CD4-positive, alpha-beta T cell treated with Interleukin-10 for 1 hour (primary cell): Measurements from ENCODE around the gene TRMU.
"Not testable (repeated sequence)": the region's sequence is repeated elsewhere in the genome, so short reads cannot be mapped to it uniquely, and the experiment has no call there.

Experiments
- DNase-seq: peaks from one replicate; pipeline ENCODE4 v3.0.0-alpha.2; 2020

Gene TRMU

DNA sequence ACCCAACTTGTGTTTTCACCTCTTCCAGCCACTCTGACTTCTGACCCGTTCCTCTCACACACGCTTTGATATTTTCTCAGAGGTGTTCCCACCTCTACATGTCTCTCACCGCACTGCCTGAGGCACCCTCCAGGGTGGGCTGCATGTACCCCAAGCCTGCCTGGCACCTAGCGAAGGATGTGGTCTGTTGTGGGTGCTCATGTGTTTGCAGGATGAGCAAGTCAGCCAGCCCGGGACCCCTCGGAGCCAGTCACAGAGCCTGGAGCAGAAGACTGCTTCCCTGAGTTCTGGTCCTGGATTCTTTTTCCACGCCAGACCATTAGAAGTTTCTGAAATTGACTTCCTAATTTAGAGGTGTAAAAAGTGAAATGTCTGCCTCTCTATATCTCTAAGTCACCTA lies 35.0 kb upstream of the TRMU start:
- no peak for DNase-seq

DNA sequence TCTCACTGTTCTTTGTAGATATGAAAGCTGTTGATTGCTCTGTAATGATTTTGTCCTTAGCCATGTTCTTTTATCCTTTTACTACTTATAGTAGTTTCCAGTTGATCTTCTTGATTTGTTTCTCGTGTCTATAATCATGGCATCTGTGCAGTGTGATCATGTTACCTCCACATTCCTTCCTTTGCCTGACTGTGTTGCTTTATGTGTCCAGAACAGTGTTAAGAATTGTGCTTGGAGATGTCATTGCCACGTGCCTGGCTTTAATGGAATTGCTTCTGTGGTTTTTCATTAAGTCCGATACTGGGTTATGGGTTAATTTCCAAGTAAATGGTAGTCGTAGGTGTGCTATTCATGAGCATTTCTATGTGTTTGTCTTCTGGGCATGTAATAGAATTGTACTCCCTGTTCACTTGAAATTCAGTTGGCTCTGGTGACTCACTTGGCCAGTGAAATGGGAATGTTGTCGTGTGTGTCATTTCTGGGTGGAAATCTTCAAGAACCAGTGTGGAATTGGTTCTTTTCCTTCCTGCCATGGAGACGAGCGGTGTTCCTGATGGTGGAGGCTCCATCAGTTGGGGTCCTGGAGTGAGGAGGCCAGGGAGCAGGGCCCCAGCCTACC lies 32.1 kb upstream of the TRMU start:
- DNase-seq = no peak

DNA sequence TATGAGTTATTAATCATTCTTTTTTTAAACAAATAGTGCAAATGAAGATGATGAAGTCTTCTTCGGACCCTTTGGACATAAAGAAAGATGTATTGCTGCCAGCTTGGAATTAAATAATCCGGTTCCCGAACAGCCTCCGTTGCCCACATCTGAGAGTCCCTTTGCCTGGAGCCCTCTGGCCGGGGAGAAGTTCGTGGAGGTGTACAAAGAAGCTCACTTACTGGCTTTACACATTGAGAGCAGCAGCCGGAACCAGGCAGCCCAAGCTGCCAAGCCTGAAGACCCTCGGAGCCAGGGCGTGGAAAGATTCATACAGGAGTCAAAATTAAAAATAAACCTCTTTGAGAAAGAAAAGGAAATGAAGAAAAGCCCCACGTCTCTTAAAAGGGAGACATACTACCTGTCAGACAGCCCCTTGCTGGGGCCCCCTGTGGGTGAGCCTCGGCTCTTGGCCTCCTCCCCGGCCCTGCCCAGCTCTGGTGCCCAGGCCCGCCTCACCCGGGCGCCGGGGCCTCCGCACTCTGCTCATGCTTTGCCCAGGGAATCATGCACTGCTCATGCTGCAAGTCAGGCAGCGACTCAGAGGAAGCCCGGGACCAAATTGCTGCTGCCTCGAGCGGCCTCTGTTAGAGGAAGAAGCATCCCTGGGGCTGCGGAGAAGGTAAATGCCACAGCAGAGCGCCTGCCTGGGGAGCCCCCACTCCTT lies 27.1 kb upstream of the TRMU start:
- no peak for DNase-seq

DNA sequence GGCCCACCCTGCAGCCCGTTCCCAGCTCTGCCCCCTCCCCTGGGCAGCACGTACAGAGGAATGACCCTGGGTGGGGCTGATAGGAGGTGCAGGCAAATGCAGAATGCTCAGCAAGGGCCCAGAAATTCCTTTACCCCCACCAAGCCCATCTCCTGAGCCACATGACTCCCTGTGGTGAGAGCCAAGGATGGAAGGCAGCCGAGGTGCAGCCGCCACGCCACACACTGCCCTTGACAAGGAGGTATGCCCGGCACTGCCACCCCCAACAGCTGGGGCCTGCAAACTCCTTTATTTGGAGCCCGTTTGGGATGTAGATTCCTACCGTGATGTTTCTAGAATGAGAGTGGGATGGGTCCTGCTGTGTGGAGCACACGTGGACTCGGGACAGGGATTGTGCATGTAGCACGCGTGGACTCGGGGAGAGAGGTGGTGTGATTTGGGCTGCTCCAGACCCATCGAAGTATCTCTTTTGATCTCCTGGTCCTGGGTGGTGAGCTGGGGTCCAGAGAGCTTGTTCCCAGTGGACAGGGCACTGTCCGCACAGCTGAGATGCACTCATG lies 25.9 kb upstream of the TRMU start:
- no peak for DNase-seq

DNA sequence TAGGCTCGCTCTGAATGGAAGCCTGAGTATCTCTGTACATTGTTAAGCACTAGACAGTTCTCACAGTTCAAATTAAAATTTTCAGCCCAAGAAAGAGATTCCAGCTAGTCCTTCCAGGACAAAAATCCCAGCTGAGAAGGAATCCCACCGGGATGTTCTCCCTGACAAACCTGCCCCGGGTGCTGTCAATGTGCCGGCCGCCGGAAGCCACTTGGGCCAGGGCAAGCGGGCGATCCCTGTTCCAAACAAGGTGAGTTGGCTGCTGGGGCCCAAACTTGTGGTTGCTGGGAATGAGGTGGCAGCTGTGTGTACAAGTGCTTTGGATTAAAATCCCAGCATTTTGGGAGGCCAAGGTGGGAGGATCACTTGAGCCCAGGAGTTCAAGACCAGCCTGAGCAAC lies 23.5 kb upstream of the TRMU start:
- no peak for DNase-seq

DNA sequence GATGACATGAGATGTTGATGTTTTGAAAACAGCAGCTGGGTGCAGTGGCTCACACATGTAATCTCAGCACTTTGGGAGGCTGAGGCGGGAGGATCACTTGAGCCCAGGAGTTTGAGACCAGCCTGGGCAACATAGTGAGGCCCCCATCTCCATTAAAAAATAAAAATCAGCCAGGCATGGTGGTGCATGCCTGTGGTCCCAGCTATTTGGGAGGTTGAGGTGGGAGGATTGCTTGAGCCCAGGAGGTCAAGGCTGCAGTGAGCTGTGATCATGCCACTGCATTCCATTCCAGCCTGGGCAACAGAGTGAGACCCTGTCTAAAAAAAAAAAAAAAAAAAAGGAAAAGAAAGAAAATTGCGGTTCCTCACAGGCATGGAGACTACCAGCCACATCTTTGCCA lies 22.7 kb upstream of the TRMU start:
- DNase-seq = not testable (repeated sequence)

DNA sequence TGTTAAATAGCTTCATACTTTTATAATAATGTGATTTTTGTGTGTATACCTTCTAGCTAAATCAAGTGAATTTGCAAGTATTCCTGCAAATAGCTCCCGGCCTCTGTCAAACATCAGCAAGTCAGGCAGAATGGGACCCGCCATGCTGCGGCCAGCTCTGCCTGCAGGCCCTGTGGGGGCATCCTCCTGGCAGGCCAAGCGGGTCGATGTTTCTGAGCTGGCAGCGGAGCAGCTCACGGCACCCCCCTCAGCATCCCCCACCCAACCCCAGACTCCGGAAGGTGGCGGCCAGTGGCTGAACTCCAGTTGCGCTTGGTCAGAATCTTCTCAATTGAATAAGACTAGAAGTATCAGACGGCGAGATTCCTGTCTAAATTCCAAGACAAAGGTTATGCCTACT lies 19.5 kb upstream of the TRMU start:
- DNase-seq = no peak

DNA sequence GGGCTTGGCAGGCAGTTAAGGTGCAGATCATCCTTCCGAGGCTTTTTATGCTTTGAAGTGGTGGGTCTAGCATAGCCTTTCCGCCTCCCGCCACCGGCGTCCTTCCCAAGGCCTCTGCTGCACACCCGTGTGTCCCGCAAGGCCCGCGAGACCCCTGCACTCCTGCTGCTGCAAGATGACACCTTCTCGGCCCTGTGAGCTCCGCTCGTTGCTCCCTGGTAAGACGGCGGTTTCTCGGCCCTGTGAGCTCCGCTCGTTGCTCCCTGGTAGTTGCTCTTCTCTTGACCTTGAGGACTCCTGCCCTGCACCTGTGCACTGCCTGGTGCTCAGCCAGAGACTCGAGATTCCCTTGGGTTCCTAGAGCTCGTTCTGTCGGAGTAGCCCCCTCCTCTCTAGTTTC lies 17.9 kb upstream of the TRMU start:
- no peak for DNase-seq

DNA sequence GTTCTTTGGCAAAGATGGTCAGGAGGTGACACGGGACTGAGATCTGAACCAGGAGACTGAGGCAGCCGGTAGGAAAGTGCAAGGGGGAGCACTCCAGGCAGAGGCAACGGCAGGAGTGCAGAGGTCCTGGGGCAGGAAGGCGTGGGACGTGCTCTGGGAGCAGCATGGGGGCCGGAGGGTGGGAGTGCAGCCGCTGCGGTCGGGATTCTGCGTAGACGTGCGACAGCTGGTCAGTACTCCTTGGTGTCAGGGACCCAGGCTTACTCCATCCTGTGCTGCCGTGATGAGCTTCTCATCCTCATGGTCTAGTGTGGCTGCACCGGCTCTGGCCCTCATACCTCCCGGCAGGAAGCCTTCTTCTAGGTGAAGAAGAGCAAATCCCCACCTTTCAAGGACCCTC lies 16.9 kb upstream of the TRMU start:
- DNase-seq = no peak

DNA sequence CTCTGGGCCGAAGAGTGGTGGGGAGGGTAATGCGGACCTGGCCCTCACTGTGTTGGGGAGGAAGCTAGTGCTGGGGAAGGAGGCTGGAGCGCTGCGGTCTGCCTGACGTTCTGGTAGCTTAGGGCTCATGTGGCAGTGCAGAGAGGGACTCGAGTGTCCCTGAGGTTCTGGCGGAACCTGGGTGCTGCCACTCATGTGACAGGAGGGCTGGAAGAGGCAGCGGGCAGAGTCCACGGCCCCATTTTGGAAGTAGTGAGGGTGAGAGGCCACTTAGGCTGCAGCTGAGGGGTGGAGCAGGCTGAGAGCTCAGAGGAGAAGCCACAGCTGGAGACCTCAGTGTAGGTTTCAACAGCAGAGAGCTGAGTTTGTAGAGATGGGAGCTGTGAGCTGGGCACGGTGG lies 16.2 kb upstream of the TRMU start:
- DNase-seq = no peak

DNA sequence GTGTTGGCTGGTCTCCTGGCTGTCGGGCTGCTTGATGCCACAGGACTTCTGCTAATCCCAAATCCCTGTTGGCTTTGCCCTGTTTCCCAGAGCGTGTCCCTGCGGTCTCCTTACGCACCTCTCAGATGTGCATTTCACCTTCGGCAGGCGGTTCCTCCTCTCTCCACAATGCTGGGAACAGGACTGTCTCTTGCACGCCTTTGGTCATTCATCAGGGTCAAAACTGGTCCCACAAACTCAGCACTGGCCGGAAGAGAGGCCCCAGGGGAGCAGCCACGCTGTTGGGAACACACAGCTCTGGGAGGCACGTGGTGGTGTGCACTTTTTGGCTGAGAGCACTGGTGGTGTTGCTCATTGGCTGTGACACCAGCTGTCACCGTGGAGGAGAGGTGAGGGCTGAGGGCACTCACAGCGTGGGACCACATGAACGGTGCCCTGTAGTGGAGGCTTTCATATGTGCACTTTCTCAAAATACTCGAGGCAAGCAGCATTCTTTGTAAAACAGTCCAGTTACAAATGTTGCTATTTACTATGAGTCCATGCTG lies 15.3 kb upstream of the TRMU start:
- DNase-seq = no peak

DNA sequence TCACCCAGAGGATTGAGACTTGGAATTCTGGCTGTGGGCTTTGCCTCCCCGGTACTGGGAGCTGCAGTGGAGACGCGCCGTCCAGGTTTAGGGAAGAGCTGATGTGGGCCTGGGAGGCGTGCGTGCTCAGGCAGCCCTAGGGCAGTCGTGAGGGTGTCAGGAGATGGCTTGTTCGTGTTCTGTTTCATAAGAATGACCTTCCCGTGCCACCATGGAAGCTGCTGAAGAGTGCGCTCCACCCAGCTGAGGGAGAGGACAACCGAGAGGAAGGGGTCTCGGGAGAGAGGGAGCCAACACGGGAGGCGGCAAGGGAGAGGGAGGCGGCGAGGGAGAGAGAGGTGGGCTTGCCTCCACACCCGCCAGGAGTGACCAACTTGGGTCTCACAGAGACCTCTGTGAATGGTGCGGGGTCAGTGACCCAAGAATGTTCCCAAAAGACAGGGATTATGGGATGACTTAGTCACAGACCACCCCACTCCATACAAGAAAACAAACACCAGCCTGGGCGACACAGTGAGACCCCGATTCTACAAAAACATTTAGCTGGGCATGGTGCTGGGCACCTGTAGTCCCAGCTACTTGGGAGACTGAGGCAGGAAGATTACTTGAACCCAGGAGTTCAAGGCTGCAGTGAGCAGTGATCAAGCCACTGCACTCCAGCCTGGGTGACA lies 14.7 kb upstream of the TRMU start:
- DNase-seq = no peak

DNA sequence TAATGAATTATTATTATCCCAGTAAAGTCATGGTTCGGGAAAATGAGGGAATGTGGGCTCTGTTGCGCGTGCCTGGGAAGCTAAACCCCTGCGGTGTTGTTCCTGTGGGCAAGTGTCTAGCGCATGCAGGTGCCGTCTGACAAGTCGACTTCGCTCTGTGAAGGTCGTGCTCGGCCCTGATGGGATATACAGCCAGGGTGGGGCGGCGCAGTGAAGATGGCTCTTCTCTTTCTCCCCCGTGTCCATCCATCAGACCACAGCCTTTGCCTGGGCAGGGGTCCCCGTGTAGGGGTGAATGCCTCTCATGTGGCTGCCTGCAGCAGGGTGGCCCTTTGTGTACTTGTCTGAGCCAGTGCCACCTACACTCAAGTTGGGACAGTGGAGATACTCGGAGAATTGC lies 12.8 kb upstream of the TRMU start:
- DNase-seq = no peak

DNA sequence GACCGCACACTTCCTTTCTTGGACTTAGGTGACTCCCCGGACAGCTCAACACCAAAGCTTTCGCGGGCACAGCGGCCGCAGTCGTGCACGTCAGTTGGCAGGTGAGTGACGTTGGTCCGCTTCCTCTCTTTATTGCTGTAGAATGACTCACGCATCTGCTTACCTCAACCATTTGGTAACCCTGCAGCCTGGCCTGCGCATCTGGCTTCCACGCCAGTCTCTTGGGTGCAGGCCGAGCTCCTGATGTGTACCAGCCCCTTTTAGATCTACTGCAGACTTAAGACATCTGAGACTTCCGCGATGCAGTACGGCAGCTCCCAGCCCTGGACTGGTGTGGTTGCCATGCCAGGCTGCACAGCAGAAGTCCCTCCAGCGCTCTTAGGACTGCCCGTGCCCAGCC lies 12.4 kb upstream of the TRMU start:
- no peak for DNase-seq

DNA sequence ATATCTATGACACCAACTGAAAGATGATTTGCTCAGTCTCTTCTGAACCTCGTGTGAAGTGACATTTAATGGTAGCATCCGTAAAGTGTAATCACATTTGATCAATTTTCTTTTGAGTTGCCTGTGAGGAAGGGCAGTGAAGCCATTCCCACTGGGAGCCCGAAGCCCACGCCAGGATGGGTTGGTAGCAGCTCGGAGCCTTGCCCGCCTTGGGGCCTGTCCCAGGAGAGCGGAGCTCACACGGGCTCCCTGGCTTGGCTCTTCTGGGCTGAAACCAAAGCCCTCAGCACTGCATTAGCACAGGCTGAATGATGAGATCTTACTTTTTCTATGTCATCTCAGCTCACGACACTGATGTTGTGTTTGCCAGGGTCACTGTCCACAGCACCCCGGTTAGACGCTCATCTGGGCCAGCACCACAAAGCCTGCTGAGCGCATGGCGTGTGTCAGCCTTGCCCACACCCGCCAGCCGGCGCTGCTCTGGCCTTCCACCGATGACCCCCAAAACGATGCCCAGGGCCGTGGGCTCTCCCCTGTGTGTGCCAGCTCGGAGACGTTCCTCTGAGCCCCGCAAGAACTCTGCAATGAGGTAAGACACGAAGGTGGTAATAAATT lies 9.3 kb upstream of the TRMU start:
- no peak for DNase-seq

DNA sequence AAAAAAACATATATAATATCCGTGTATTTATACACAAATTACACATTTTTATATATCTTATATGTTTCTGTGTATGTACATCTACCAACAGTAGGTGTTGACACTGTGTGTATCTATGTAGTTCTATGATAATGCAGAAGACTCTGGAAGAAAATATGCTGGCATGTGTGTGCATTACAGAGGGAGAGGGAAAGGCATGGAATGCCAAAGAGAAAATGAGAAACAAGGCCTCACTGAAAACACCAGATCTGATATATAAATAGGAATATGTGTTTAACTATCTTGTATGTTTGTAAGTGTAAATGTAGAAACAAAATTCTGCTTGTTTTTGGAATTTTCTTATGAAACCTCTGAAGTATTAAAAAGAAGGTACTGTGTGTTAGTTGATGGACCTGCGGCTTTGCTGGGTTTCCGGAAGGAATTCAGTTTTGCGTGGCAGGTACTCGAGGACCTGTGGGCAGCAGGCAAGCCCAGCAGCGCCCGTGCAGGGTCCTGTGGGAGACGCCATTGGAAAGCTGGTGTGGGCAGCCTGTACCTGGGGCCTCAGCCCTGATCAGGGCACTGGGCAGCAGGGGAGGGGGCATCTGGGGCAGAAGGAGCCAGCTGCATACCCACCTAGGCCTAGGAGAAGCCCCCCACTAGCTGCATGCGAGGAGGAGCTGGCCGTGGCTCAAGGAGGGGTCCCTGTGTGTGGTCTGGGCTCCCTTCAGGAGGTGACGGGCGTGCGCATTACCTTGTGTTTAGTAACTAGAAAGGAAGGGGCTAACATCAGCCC lies 7.6 kb upstream of the TRMU start:
- DNase-seq = no peak

DNA sequence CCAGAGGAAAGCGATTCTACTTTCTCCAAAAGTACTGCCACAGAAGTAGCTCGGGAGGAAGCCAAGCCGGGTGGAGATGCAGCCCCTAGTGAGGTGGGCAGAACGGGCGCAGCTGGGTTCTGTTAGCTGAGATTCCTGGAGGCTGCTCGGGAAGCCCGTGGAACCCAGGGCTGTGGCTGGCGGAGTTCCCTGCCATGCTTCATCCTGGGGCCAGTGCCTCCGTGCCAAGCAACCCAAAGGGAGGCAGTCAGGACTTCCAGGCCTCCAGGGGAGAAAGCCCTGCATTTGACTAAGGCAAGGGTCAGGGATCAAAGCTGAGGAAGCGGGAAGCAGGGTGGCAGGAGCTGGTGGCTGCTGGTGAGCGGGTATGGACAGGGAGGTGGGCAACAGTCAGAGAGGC lies 6.7 kb upstream of the TRMU start:
- no peak for DNase-seq

DNA sequence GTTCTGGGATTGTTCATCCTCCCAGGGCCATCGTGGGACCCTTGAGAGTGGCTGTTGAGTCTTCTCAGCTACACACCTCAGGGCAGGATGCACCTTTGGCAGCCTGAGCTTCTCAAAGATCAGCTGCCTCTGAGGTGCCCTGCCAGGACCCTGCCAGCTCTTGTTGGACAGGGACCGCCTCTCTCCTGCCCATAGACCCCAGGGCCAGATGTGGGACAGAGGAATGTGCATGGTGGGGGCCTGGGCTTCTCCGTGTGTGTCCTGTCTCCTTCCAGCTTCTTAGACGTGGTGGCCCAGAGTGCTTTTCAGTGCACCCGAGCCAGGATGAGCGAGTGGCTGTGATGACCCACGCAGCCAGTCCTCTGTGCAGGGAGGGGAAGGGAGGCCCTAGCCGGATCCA lies 5.9 kb upstream of the TRMU start:
- DNase-seq = no peak

DNA sequence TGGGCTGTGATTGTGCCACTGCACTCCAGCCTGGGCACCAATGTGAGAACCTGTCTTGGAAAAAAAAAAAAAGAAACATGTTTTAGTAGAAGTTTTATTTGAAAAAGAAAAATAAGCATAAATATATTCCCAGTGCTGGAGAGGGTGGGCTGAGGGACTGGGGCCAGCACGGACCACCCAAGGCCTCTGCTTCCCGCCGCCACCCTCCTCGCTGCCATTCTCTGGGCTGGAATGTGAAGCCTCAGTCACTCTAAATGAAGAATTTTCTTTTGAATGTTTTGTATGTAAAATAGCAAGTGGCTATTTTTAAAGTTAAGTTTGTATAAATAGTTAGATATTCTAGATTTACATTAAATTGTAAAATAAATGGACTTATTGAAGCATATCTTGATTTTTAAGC lies 5.1 kb upstream of the TRMU start:
- no peak for DNase-seq

DNA sequence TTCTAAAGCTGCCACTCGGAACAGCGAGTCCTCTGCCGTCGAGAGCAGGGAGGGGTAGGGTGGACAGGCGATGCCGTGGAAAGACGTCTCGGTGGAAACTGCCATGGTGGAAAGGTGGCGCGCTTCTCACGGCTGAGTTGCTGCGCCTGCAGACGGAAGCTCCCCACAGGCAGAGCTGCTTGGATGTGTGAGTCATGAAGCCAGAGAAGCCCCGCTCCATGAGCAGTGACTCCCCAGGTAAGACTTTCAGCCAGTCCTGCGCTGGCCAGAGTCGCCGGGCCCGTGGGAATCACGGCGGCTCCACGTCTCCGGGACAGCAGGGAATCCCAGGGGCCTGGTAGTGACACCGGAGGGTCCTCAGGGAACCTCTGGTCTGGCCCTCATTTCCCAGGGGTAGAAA lies 4.0 kb upstream of the TRMU start:
- DNase-seq = no peak

DNA sequence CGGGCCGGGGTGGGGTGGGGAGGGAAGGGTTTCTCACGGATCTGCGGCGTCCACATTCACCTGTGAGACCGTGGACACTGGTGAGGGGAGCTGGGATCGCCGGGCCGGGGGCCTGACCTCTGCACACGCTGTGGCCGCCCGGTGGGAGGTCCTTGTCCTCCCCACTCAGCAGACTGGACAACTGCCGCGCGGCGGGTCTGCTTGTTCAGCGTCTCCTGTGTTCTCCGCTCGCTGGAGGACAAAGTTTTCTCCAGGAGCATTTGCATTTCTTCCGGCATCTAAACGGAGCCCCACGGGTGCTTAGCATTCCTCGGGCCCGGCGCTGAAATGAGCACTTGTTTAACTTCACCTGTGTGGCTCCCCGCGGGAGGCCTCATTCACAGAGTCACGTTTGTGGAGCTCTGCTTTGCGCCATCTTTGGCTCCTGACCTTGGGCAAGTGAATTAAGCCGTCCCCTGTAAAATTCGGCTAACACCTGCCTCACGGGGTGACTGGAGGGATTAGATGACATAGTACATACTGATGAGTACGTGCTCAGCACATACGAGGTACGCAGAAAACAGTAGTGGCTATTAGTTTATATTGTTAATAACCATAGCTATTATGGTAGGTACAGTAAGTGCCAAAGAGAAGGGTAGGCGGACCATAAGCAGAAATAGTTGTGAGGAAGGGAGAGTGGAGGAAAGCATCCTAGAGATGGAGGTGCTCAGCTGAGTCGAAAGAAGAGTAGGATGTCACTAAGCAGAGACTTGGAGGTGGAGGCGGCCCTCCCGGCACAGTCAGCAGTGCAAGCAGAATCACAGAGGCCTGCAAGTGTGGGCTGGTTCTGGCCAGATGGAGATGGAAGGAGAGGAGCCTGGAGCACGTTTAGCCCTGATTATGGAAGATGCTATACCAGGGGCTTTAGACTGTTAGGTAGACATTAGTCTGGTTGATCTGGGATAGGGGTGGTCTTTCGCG lies 885 bp downstream of the TRMU start:
- no peak for DNase-seq

DNA sequence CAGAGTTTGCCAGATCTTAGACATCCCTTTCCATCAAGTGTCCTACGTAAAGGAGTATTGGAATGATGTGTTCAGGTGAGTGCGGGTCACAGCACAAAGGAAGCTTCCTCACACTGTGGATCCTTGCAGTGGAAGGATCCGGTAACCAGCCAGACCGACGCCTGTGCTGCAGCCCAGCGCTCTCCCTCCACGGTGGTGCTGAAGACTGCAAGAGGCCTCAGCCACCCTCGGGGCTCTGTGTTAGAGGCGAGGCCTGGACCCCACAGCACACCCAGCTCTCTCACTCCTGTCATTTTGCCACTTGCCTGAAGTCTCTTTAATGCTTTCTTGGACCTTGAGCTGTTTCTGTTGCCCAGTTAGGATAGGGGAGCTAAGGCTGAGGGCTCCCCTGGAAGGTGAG lies 2.4 kb downstream of the TRMU start:
- no peak for DNase-seq
